HG02870 (cell line): ENCODE measurements around the gene OPRL1.

Source experiments
- ATAC-seq: cut with Tn5 transposase; IDR thresholded peaks from one replicate; pipeline ENCODE4 v1.9.1; 2021; ENCODE audit warnings: mild to moderate bottlenecking, moderate library complexity; ENCODE audit not compliant: unreplicated experiment

Gene OPRL1

GRCh38 chr20:64080013-64080812 is at the start of gene OPRL1:
Gene OPRL1 (plus strand): TSS chr20:64080082. CDS start chr20:64092721, 12,639 bp downstream.
- no peak for ATAC-seq

GRCh38 chr20:64030371-64031134 is 49.3 kb upstream of the OPRL1 start:
- ATAC-seq: no peak

- ATAC-seq: no peak
Measured at GRCh38 chr20:64031822-64032314, 48.0 kb upstream of the OPRL1 start.

GRCh38 chr20:64032706-64033624 is 46.9 kb upstream of the OPRL1 start:
- no peak for ATAC-seq

DNA sequence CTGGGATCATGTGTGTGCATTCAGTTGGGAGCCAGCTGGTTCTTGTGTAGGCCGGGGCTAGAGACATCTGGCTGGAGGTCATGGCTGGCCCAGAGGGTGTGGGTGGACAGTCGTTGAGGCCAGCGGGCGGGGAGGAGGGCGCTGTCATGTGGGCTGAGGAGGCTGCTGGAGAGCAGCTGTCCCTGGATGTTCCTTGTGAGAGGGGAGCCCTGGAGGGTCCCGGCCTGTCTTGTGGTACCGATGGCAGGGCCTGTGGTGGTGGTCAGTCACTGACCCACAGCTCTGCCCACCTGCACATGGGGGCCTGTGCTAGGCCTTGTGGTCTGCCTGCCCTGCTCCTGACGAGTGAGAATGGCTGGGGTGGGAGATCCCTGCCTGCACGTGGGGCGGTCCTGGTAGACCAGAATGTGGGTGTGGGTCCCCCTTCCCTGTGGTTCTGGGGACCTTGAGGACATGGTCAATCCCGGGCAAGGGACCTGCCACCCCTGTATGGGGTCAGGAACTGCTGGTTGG is 45.8 kb upstream of the OPRL1 start:
- ATAC-seq: no peak

DNA sequence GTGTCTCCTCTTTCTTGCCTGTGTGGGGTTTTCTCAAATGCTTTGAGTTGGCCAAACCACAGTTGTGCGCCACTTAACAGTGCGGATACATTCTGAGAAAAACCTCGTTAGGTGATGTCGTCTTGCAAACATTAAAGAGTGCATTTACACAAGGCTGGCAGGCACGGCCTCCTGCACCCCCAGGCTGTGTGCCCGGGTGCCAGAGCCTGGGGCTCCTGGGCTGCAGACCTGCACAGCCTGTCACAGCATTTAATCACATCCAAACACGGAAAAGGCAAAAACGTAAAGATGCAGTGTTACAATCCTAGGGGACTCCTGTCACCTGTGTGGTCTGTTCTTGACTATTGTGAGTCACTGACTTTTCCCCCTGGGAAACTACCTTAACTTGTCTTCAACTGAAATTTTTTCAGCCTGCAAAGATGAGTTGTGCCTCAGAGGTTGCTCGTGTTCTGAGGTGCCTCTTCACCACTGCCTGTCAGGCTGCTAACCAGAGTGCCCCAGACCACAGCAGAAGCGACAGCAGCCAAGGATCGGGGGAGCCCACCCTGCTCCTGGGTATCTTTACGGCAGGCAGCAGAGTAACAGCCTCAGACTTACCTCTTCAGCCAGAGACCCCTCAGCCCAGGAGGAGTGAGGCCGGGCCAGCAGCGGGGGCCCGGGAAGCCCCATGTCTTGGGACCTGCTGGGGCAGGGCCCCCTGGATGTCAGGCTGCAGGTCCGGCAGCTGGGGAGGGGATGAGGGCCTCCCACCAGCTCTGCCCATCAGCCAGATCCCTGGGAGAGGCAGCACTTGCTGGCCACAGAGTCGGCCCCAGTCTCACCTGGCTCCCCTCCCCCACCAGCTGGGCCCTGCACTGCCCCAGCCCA is 44.6 kb upstream of the OPRL1 start:
- no peak for ATAC-seq

- ATAC-seq: no peak
Measured at GRCh38 chr20:64035933-64036345, 43.9 kb upstream of the OPRL1 start, which contains the start of gene C20orf204. Gene C20orf204 (plus strand): TSS chr20:64036182. CDS start chr20:64036324, 142 bp downstream.

- no peak for ATAC-seq
Measured at GRCh38 chr20:64036346-64037198, 43.3 kb upstream of the OPRL1 start.

- ATAC-seq: no peak
Measured at GRCh38 chr20:64037199-64037497, 42.7 kb upstream of the OPRL1 start.

DNA sequence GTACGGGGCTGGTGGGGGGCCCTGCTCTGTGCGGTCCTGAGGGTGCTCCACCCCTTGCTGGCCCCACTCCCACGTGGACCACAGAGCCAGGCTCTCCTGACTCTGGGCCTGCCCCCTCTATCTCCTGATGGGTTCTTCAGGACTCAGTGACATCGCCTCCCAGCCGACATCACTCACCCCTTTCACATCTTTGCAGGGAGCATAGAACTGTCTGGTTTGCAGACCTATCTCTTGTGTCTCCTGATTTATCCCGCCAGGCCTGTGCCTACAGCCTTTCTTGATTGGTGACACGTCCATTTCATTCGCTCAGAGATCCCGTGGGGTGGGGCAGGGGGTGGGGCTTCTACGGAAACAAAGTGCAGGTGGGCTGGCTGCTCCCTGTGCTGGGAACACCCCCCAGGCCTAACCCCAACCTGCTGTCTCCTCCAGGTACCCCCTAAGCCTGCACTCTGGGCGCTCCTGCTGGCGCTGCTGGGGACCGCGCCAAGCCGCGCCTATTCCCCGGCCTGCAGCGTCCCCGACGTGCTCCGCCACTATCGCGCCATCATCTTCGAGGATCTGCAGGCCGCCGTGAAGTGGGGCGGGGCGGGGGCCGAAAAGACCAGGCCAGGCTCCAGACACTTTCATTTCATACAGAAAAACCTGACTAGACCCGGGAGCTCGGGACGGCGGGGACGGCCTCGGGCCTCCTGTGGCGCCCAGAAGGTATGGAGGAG is 42.2 kb upstream of the OPRL1 start:
- no peak for ATAC-seq

DNA sequence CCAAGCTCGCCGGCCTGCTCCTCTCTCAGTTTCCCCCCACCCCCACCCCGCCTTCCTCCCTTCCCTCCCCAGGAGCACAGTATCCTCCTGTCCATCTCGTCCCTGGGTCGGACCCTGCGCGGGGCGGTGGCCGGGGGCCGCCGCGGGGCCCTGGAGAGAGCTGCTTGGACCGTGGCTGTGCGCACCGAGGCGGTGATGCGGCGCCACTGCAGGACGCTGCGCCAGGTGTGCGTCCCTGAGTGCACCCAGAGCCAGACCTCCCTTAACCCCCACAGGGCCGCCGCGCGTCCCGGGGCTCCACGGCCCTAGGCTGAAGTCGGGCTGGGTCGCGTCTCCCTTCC is 41.7 kb upstream of the OPRL1 start:
- no peak for ATAC-seq

- ATAC-seq: no peak
Measured at GRCh38 chr20:64038565-64039292, 41.2 kb upstream of the OPRL1 start.

DNA sequence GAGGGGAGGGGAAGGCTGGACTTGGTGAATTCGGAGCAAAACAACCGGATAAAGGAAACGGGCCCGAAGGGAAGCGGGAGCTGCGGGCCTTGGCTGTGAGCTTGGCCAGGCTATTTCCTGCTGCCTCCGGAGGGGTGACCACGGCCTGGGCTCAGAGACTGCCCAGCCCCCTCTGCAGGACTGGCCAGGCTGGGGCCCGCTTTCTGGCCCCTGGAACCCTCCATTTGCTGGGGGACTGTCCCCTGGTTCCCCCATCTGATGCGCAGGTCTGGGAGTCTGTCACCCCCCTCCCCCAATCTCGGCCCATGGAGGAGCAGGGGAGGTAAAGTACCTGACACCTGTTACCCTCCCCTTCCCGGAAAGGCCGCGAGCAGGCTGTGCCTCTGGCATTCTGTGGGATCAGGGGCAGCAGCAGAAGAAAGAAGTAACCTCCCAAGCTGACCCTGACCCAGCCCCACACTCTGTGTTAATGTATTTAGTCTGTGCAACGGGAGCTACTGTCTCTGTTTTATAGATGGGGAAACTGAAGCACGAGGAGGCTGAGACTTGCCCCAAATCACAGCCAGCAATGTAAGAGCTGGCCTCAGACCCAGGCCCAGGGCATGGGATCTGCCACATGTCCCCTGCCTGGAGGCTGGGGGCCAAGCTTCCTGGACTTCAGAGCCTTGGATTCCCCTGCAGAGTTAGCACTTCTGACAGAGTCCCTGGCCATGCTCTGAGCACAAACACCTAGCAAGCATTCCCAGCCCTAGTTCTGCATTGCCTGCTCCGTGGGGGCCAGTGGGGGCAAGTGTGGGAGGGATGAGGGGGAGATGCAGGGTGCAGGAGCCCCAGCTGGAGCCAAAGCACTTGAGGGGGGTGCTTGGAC is 40.4 kb upstream of the OPRL1 start:
- no peak for ATAC-seq

GRCh38 chr20:64040231-64041039 is 39.4 kb upstream of the OPRL1 start:
- no peak for ATAC-seq

- no peak for ATAC-seq
Measured at GRCh38 chr20:64041040-64041780, 38.7 kb upstream of the OPRL1 start.

DNA sequence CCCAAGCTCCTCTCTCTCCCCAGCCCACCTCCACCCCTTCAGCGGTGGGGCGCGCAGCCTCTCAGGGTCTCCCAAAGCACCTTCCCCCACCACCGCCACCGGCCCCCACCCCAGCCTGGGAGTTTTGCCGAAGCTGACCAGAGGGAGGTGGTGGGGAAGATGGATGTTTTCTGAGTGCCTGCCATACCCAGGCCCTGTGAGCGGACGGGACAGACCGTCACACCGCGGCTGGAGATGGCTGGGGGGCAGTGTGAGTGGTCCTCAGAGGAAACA is 38.2 kb upstream of the OPRL1 start:
- no peak for ATAC-seq
